Fibroblast of upper back skin (primary cell): Measurements from ENCODE around the gene HOXC6.
"Not testable (repeated sequence)": the region's sequence is repeated elsewhere in the genome, so short reads cannot be mapped to it uniquely, and the experiment has no call there.

Experiments used
- DNase-seq: peaks from one replicate; pipeline ENCODE4 v3.0.0-alpha.2; 2013

HOXC6 gene

GRCh38 chr12:54031480-54031879 is 3.2 kb downstream of the HOXC6 start:
- no peak for DNase-seq

- no peak for DNase-seq
Measured at GRCh38 chr12:54032086-54032619, 3.9 kb downstream of the HOXC6 start.

- DNase-seq: peak; percentile 96
Measured at GRCh38 chr12:54032627-54033100, 4.4 kb downstream of the HOXC6 start, which contains the start of gene HOXC5. TSS of gene HOXC5 (plus strand) at chr12:54033050. CDS start at chr12:54033123, 73 bp downstream.

DNA sequence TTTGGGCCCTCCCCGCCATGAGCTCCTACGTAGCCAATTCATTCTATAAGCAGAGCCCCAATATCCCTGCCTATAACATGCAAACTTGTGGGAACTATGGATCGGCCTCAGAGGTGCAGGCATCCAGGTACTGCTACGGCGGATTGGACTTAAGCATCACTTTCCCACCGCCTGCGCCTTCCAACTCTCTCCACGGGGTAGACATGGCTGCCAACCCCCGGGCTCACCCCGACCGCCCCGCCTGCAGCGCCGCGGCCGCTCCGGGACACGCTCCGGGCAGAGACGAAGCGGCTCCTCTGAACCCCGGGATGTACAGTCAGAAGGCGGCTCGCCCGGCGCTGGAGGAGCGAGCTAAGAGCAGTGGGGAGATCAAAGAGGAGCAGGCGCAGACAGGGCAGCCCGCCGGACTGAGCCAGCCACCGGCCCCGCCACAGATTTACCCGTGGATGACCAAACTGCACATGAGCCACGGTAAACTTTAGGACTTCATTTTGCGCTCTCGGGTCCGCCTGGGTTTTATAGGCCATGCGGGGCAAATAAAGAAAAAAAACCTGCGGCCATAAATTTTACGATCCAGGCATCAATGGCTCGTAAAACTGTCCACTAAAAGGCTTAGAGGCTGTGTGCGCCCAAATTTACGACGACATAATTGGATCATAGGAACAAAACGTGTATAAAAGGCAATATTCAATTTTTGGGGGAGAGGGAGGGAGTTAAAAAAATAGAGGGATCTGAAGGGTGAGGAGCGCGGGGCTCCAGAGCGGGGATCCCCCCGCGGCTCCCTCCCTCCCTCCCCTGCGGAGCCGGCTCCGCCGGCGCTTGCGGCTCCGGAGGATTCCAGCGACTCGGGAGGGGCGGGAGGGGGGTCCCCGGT is 5.1 kb downstream of the HOXC6 start:
- DNase-seq: peak; percentile 64

DNA sequence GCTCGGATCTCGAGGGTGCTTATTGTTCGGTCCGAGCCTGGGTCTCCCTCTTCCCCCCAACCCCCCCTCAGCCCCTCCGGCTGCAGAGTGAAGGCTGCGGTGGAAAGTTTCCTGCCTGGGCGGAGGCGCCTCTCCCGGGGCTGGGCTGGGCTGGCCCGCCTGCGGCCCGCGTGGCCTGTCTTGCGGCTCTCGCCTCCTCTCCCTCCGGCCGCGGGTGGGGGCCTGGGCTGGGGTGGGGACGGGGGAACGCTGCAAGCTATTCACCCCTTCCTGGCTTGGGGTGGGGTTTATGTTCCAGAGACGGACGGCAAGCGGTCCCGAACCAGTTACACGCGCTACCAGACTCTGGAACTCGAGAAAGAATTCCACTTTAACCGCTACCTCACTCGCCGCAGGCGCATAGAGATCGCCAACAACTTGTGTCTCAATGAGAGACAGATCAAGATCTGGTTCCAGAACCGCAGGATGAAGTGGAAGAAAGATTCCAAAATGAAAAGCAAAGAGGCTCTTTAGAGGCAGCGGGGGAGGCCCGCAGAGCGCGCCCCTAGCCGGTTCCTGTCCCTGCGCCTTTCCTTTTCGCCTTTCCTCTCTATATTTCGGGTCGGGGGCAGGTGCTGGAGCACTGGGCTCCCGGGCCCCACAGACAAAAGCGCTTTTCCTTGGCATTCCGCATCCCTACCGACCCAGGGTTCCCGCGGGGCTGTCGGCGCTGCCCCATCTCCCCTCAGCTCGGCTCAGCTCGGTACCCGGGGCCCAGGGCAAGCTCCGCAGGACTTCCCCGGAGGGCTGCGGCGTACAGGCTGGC is 5.9 kb downstream of the HOXC6 start:
- DNase-seq: peak; percentile 89

- DNase-seq: no peak
Measured at GRCh38 chr12:54034785-54035310, 6.6 kb downstream of the HOXC6 start.

- no peak for DNase-seq
Measured at GRCh38 chr12:54035568-54036264, 7.5 kb downstream of the HOXC6 start.

DNA sequence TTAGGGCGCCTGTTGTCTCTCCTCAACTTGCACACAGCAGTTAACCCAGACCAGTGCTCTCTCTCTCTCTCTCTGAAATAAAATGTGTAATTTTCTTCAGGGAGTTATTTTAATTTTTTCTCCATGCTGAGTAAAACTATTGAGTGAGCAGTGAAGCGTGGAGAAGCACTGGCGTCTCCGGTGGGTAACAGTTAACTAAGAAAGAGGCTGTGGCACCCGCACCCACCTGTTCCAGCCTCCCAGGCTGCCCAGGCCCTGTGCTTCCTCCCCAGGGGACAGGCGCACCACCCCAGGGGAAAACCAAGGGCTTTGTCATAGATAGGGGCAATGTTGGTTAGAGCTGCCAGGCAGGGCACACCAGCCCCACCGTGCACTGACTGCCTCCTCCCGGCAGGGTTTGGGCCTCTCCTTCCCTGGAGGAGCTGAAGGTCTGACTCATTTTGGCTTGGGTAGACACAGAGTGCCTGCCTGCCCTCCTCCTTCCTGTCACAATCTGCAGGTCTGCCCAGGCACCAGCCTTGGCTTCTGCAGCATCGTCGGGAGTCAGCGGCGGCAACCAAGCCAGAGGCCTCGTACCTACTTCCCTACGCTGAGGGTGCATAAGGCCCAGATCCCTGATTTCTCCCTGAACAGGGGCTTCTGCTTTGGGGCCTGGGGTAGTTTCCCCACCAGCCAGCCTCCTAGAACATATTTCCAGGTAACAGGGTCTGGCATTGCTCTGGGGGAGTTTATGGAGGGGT is 8.6 kb downstream of the HOXC6 start:
- DNase-seq: peak; percentile 61

DNA sequence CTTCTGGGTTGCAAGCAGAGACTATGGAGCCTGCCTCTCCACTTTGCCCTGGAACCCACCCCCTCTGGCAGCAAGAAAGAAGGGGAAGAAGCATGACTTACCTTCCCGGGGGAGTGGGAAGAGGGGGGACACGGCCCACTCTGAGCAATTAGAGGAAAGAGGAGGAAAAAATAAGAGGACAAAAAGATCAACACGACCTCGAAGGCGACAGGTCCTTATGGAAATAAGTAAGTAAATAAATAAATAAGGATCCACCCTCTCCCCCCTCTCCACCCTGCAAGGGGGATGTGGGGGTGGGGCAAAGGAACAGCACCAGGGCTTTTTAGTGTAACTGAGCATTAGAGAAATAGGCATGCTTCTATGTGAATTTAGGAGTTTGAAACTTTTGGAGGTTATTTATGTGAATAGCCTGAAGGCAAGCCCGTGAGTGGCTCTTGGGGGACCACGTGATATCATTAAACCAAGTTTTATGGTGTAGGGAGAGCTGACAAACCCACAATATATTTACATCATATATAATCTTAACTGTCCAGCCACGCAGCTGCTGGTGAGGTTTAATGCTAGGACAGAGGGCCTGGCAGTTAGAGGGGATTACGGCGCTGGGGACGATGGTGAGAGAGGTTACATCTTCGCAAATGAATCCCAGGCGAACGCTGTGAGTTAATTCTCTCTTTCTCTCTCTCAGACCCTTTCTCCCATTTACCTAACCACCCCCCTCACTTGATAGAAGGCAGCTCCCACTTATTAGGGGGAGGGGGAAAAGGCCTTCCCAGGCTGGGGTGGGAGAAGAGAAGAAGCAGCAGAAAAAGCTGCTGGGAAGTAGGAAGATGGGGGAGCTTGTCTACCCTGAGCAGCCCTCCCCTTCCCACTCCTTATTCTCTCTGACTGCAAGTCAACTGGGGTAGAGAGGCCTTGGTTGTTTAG is 9.4 kb downstream of the HOXC6 start:
- DNase-seq: no peak

DNA sequence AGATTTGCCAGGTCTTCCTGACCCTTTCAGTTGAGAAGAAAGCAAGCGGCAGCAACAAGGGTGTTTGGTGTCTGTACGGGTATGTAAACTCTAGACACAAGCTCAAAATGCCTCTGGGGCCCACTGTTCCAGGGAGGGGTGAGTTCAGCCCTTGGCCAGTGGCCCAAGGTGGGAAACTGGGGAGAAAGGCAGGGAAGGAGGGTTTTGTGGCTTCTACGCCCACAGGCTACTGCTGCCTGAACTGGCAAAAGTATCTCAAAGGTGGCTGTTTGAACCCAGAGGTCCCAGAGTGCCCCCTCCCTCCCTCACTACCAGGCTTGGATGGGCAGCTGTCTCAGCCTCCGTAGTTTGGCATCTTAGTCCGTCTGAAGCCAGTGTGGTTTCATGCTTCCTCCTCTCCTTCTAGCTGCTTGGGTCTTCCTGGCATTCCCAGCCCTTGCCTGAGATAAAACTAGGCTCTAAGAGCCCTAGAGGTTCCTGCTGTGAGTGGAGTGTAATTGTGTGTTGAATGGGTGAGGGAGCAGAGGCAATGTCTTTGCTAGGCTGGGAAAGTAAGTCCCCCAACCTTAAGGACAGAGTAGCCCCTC is 10.1 kb downstream of the HOXC6 start:
- DNase-seq: no peak

DNA sequence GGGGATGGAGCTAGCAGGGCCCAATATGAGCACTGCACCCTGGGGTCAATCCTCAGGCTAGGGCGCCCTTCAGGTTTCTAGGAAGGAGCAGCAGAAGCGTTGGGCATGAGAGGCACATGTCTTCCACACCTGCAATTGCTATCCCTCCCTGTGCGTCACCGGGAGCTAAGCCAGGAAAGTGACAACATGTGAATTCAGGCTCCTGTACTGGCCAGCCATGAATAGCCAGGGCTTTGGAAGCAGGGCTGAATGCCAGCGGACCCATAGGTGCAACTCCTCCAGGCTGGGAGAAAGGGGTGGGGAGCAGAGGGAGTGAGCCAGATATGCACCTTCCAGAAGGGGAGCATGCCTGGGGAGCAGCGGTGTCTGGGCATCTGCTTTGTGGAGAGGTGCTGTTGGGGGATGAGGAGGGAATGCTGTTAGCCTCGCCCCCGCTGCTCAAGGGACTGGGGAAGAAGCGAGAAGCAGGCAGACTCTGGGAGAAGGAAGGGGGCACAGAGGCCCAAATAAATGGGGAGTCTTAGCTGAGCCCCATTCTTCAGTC is 10.7 kb downstream of the HOXC6 start:
- DNase-seq: peak; percentile 57

GRCh38 chr12:54039417-54040147 is 11.3 kb downstream of the HOXC6 start:
- DNase-seq: peak; percentile 79

- DNase-seq: no peak
Measured at GRCh38 chr12:54040148-54040494, 11.9 kb downstream of the HOXC6 start.

DNA sequence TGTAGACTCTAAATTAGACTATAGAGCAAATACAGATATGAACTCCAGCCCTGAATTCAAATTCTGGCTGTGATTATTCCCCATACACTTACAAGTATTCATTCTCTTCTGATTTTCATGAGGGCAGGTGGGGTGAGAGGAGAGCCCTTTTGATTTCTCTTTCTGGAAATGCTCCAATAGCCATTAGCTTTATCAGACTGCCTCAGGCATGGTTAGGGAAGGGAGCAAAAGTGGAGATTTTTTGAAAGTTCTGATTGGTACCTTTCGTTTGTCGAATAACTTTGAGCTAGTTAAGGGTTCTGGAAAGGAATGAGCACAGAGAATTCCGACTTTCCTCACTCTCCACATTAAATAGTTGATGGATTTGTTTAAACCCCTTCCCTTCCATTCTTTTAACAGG is 12.4 kb downstream of the HOXC6 start:
- DNase-seq: no peak

DNA sequence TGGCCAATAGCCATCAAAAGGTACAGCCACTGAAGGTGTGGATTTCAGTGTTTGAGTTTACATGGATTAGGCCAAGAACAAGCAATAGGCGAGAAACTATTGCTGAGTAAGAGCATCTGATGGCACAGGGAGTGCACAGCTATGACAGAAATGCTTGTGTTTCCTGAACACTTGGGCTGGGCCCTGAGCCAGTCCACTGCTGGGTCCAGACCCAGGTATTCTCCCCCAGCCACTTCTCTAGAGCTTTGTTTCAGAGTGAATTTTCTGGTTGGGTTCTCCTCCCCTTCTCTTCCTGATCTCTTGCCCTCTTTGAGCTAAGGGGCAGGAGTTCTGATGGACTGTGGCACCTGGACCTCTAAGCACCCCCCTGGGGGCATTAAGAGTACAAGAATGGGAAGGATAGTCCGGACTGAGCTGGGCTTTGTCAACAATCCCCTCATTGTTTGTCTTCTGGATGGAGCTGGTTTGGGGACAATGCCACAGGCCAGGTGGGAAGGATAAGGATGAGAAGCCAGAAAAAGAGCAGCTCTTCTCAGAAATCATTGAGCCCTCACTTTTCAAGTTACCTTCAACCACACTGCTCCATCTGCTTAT is 13.0 kb downstream of the HOXC6 start:
- DNase-seq: no peak

- not testable (repeated sequence) for DNase-seq
Measured at GRCh38 chr12:54042033-54042432, 13.8 kb downstream of the HOXC6 start.

GRCh38 chr12:54042970-54043853 is 15.0 kb downstream of the HOXC6 start:
- no peak for DNase-seq
